GM12892 (cell line): Measurements from ENCODE around the gene PNMT.

Experiments
- POLR2A ChIP-seq: IDR thresholded peaks from 2 replicates; pipeline ENCODE4 v1.6.1; 2011; ENCODE audit warnings: low read depth, low read length, control low read depth
- POLR2AphosphoS5 ChIP-seq: IDR thresholded peaks from 2 replicates; pipeline ENCODE4 v1.6.1; 2011; ENCODE audit warnings: low read depth, low read length, control low read depth
- TAF1 ChIP-seq: IDR thresholded peaks from 2 replicates; pipeline ENCODE4 v1.6.1; 2011; ENCODE audit warnings: low read depth, mild to moderate bottlenecking, control low read depth, low read length, borderline replicate concordance

DNA sequence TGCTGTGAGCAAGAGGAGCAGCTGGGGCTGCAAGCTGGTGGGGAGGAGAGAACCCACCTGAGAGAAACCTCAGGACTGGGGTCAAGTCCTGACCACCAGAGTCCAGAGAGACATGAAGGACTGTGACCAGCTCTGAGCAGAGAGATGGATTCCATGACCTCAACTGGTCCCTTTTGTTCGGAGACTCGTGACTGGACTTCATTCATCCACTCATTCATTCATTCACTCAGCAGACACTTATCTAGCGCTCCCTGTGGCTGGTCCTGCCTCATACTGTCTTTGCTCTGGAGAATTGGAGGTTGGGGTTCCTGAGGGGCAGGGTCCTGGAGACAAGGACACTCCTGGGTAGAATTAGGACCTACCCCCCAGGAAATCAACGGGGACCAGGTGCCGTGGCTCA, 35.7 kb downstream of the PNMT start:
- TF ChIP-seq POLR2A (no peak), POLR2AphosphoS5 (no peak), TAF1 (no peak)
